Ureter (tissue), 1 donor: Measurements from ENCODE around the gene FBP2. TPM values are rescaled to one million over a fixed set of nuclear protein-coding genes. Genes with fewer than 3 reads are reported as not detected.

Experiments used
- DNase-seq: peaks from one replicate; pipeline ENCODE4 v3.0.0-alpha.2; 2020; ENCODE audit warnings: low spot score
- total RNA-seq: library from RNA; stranded (reverse); gene quantifications from one replicate; pipeline ENCODE4 v1.2.4, GENCODE V29; 2023
- donor health status: DM: yes; HTN: yes; CAD: no.

The FBP2 gene
- total RNA-seq = 0.29 TPM

DNA sequence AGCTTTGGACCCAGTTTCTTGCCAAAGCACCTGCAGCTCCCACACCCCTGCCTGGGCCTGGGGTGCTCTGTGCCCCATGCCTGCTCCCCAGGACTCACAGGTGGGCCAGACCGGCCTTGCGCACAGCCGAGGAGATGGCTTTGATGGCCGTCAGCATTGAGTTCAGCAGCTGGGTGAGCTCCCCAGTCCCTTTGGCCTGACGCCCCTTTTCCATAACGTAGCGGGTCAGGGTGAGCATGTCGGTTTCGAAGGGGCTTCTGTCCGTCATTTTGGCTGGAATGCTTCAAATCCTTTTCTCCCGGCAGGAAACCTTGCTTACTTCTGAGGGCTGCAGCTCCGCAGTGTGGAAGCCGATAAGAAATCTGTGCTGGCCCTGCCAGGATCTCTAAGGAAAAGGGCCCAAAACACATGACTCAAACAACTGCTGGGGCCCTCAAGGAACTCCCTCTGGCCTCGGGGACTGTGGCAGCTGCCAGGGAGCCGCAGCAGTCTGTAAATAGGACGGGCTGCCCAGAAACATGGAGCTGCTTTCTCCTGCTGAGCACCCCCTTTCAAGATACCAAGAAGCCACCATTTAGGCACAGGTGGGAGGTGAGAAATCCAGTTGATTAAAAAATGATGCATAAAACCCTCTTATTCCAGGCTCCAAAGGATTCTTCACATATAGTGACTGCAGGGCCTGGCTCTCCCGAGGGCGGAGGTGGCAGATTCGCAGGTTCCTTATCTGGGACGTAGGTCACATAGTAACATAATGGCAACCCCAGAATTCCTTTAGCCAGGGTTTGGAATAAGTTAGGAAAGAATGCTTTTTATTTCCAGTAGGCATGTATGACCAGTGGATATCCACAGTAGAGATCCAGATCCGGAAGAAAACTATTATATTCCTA lies at the start of gene FBP2:
FBP2 (minus strand) TSS at position 366 of the 887 bp plus-strand sequence; CDS start at position 268, 98 bp downstream.
- no peak for DNase-seq

- no peak for DNase-seq
These were observed 49.6 kb upstream of the FBP2 start for GRCh38 chr9:94643176-94643575.

DNA sequence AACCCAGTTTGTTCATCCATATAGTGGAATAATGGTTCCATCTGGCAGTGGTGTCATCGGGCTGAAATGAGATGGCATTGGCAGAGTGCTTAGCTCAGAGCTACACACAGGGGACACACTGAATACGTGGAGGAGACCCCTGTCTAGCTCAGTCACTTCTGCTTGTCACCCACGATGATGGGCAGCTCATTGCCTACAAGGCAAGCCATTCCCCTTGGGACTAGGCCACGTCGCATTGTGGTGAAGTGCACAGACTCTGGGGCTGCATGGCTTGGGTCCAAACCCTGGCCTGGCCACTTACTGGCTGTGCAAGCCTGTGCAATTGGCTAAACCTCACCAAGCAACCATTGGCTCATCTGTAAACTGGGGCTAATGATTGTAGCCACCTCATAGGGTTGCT lies 48.9 kb upstream of the FBP2 start:
- DNase-seq = no peak

DNA sequence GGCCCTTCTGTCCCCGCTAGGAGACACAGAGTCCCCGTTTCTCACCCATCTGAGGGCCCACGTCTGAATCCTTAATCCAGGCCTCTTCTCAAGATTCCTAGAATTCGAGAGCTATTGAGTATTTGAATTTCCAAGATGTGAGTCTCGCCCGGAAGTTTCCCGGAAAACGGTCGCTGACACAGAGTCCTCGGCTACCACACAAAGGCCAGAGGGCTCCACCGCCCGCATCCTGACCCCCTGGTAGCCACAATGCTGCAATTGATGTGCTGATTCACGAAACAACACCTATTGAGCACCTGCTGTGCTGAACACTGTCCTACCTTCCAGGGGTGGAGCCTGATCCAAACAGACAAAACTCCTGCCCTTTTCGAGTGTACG lies 46.4 kb upstream of the FBP2 start:
- no peak for DNase-seq

DNA sequence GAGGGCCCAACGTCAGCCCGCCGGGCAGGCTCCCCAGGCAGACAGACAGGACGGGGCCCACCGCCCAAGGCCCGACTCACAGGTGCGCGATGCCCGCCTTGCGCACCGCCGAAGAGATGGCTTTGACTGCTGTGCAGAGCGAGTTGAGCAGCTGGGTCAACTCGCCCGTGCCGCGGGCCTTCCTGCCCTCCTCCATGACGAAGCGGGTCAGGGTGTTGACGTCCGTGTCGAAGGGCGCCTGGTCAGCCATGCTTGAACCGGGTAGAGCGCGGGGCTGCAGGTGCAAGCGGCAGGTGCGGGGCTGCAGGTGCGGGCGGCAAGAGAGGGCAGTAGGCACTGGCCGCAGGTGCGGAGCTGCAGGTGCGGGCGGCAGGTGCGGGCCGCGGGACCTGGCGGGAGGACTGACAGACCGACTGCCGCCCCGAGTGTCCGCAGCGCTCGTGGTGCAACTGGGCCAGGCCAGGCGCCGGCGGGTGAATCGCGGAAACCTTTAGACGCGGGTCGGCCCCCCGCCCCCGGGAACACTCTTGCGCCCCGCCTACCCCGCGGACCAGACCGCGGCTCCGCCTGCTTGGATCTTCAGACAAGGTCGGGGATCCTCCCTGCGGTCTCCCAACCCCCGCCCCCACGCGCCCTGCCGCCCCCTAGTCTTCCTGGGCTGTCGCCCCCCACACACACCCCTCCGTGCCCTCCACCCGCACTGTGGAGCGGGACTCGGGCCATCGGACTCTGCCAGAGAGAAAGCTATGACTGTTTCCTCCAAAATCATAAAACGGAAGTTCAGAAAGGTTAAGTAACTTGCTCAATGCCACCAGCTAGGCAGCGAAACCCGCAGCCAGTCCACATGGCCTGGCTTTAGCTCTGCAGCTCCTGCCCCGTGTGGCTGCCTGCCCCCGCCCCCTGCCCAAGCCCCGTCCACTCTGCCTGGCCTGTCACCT lies 45.7 kb upstream of the FBP2 start, which contains the start of gene FBP1:
FBP1 (minus strand) TSS at position 458 of the 938 bp plus-strand sequence; CDS start at position 250, 208 bp downstream.
- peak; percentile 71 for DNase-seq

GRCh38 chr9:94638335-94639060 lies 44.9 kb upstream of the FBP2 start:
- no peak for DNase-seq

GRCh38 chr9:94632737-94633136 lies 39.1 kb upstream of the FBP2 start:
- DNase-seq = no peak

DNA sequence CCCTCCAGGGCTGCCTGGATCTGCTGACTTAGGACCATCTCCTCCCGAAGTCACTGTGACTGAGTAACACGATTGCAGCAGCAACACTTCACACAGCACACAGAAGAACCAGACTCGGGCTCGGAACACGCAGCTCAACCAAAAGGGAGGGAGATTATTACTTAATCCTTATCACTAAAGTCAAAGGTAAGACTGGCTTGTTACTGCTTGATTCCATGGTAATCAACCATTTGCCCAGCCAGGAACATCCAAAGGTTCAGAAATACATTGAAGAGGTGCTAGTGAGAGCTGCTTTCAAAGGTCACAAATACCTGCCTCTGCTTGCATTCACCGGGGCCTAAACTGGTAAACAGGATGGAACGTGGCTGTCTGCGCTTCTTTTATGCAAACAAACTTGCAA lies 38.0 kb upstream of the FBP2 start:
- DNase-seq = no peak

DNA sequence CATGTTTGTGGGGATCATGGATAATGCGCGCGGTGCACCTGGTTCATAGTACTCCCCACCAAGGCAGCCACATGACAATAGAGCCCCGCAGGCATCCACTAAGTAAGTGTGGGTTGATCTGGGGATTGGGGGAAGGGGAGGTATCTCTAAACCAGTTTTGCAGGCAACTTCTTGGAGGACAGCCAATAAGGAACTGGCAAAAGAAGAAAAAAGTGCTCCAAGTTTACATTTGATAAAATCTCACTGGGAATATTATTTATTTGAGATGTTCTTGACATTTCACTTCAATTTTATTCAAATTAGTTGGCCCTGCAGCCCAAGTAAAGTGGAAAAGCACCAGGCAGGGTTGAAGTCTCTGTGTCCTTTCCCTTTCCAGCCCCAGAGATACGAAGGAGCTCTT lies 37.2 kb upstream of the FBP2 start:
- peak; percentile 71 for DNase-seq

DNA sequence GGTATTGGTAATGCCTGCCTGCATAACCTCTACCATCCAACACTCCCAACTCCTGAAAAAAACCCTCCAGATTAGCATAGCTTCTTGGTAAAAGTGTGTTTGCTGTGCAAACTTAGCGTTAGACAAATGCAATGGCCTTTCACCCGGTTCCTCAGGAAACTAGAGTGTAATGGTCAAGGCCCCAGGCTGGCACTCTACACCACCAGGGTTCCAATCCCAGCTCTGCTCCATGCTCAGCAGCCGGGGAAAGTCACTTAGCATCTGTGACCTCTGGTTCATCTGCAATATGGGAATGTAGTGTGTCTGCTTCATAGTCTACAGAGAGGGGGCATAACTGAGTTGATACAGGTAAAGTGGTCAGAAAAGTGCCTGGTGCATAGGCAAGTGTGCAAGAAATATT lies 36.7 kb upstream of the FBP2 start:
- DNase-seq = no peak

DNA sequence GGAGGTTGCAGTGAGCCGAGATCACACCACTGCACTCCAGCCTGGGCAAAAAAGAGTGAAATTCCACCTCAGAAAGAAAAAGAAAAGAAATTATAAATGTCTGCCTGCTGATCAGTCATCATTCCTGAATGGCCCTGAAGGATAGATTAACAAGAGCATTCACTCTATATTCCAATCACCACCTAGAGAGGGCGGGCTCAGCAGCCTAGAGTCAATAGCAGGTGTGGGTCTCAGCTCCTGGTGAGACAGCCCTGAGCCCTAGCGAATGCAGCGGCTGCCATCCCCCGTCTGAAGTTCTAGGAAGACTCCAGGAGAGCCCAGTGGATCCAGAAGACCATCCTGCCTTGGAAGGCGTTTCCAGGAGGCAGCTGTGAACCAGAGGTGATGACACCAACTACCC lies 33.7 kb upstream of the FBP2 start:
- DNase-seq = no peak

GRCh38 chr9:94625835-94626234 lies 32.2 kb upstream of the FBP2 start:
- DNase-seq = no peak

- no peak for DNase-seq
These were observed 31.0 kb upstream of the FBP2 start for GRCh38 chr9:94624629-94625028.

GRCh38 chr9:94623253-94623652 lies 29.6 kb upstream of the FBP2 start:
- DNase-seq = no peak

GRCh38 chr9:94622087-94622800 lies 28.6 kb upstream of the FBP2 start:
- DNase-seq = no peak

DNA sequence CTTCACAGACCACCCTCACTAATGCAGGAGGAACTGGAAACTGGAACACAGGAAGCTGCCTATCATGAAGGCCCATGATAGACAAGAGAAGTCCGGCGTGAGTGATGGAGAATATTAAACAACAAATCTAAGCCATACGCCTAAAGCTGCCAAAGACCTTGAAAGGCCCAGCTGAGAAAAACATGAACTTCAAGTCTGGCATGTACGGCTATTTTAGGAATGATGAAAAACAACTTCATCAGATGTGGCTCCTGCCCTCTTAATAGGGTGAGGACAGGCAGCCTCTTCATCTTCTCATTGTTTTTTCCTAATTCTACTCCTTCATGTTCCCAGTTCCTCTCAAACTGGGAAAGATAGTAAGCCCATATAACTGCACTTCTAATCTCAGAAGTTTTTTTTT lies 25.4 kb upstream of the FBP2 start:
- DNase-seq = no peak

- no peak for DNase-seq
These were observed 19.4 kb upstream of the FBP2 start for GRCh38 chr9:94613003-94613402.

- DNase-seq = no peak
These were observed 18.4 kb upstream of the FBP2 start for GRCh38 chr9:94612071-94612470.

DNA sequence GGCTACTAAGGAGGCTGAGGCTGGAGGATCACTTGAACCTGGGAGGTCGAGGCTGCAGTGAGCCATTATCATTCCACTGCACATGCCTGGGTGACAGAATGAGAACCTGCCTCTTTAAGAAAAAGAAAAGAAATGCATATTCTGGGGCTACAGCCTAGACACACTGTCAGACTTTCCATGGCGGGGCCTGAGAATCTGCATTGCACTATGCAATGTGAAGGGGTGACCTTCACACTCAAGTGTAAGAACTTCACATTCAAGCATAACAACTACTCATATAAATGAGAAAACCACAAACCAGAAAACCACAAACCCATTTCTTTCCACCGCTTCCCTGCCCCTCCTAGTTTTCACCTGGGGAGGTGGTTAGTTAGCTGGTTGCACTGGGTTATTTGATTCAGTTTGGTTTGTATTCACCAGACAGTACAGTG lies 18.0 kb upstream of the FBP2 start:
- DNase-seq = no peak

DNA sequence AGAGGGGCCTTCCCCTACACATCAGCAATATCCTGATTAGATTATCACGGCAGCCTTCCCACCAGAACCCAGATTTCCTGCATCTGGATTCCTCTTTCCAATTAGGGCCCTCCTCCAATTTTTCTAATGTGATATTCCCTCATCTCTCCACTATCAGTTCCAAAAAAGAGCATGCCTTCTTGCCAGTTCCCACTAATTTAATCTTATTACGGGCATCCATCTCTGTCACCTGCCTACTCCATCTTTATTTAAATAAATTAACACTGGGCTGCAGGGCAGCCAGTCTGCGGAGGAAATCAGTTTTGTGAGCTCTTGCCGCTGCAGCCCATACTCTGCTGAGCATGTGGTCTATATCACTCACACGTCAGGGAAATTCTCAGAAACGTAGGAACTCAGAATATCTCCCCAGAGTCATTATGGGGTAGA lies 16.6 kb upstream of the FBP2 start:
- DNase-seq = no peak

- no peak for DNase-seq
These were observed 13.7 kb upstream of the FBP2 start for GRCh38 chr9:94607423-94607691.
